ENCODE data around the gene CLPX.
A peak's percentile ranks its signal among the peaks of the same experiment; 100 is the strongest.

The CLPX gene

GRCh38 chr15:65133548-65134200 is 51.5 kb downstream of the CLPX start, which contains the start of gene PDCD7:
Gene PDCD7, minus strand, starts transcription at chr15:65133808. Its CDS starts 27 bp downstream, at chr15:65133781.
- Histone ChIP-seq H3K9me3 (ENCODE audit: insufficient read depth, low read depth, low read length) (no peaks in the 10 kb centered on the region), H3K9ac (ENCODE audit: low read depth, low read length, poor library complexity, severe bottlenecking) (peak within 1 kb of the TSS; percentile 92), H2AFZ (ENCODE audit: low read length) (peak within 1 kb of the TSS; percentile 94), H3K36me3 (ENCODE audit: insufficient read depth, low read length) (peaks cover 11% of the 10 kb centered on the region; the same call in 1 of the 2 replicates), H4K20me1 (ENCODE audit: insufficient read depth, low read length, poor library complexity, severe bottlenecking) (peaks cover 21% of the 10 kb centered on the region), H3K27me3 (ENCODE audit: insufficient read depth, low read length, poor library complexity, severe bottlenecking) (no peaks in the 10 kb centered on the region), H3F3A (ENCODE audit: low read depth) (no peaks in the 10 kb centered on the region), H3K79me2 (ENCODE audit: insufficient read depth, low read length) (peaks cover 48% of the 10 kb centered on the region), H3K9me2 (replicated peaks; ENCODE audit: low read depth, low read length) (no peaks in the 10 kb centered on the region), H3K4me1 (ENCODE audit: insufficient read depth, low read length, poor library complexity, severe bottlenecking) (peaks cover 18% of the 10 kb centered on the region), H3K4me3 (ENCODE audit: low read length, poor library complexity, severe bottlenecking) (peak within 1 kb of the TSS; percentile 83), H3K4me2 (ENCODE audit: low read depth, low read length, poor library complexity, severe bottlenecking) (peak within 1 kb of the TSS; percentile 98)
- TF ChIP-seq CTCF (conservative IDR thresholded peaks at IDR 0.05; ENCODE audit: low read length) (no peak), EZH2phosphoT487 (IDR thresholded peaks at IDR 0.05; ENCODE audit: borderline replicate concordance) (no peak)

GRCh38 chr15:65132878-65133547 is 52.1 kb downstream of the CLPX start:
- Histone ChIP-seq H3K9me2 (replicated peaks; ENCODE audit: low read depth, low read length) (no peaks in the 10 kb centered on the region), H2AFZ (ENCODE audit: low read length) (no peak overlapping the region), H3K4me1 (ENCODE audit: insufficient read depth, low read length, poor library complexity, severe bottlenecking) (peaks cover 18% of the 10 kb centered on the region), H3F3A (ENCODE audit: low read depth) (no peaks in the 10 kb centered on the region), H3K27me3 (ENCODE audit: insufficient read depth, low read length, poor library complexity, severe bottlenecking) (no peaks in the 10 kb centered on the region), H3K4me2 (ENCODE audit: low read depth, low read length, poor library complexity, severe bottlenecking) (peak overlapping the region; percentile 98), H3K9ac (ENCODE audit: low read depth, low read length, poor library complexity, severe bottlenecking) (peak overlapping the region; percentile 92), H3K36me3 (ENCODE audit: insufficient read depth, low read length) (peaks cover 17% of the 10 kb centered on the region; the same call in 1 of the 2 replicates), H4K20me1 (ENCODE audit: insufficient read depth, low read length, poor library complexity, severe bottlenecking) (peaks cover 21% of the 10 kb centered on the region), H3K9me3 (ENCODE audit: insufficient read depth, low read depth, low read length) (no peaks in the 10 kb centered on the region), H3K79me2 (ENCODE audit: insufficient read depth, low read length) (peaks cover 54% of the 10 kb centered on the region), H3K4me3 (ENCODE audit: low read length, poor library complexity, severe bottlenecking) (peak overlapping the region; percentile 83)
- no peak for TF ChIP-seq EZH2phosphoT487 (IDR thresholded peaks at IDR 0.05; ENCODE audit: borderline replicate concordance)
- no peak for TF ChIP-seq CTCF (conservative IDR thresholded peaks at IDR 0.05; ENCODE audit: low read length)

GRCh38 chr15:65130941-65131340 is 54.2 kb downstream of the CLPX start:
- Histone ChIP-seq H3K79me2 (ENCODE audit: insufficient read depth, low read length) (peaks cover 73% of the 10 kb centered on the region), H3K9me3 (ENCODE audit: insufficient read depth, low read depth, low read length) (no peaks in the 10 kb centered on the region), H3K4me3 (ENCODE audit: low read length, poor library complexity, severe bottlenecking) (peak overlapping the region; percentile 40), H3K4me2 (ENCODE audit: low read depth, low read length, poor library complexity, severe bottlenecking) (peak overlapping the region; percentile 98), H2AFZ (ENCODE audit: low read length) (no peak overlapping the region), H3K4me1 (ENCODE audit: insufficient read depth, low read length, poor library complexity, severe bottlenecking) (peaks cover 18% of the 10 kb centered on the region), H4K20me1 (ENCODE audit: insufficient read depth, low read length, poor library complexity, severe bottlenecking) (peaks cover 21% of the 10 kb centered on the region), H3K9me2 (replicated peaks; ENCODE audit: low read depth, low read length) (no peaks in the 10 kb centered on the region), H3F3A (ENCODE audit: low read depth) (no peaks in the 10 kb centered on the region), H3K9ac (ENCODE audit: low read depth, low read length, poor library complexity, severe bottlenecking) (no peak overlapping the region), H3K36me3 (ENCODE audit: insufficient read depth, low read length) (peaks cover 31% of the 10 kb centered on the region; the same call in 1 of the 2 replicates), H3K27me3 (ENCODE audit: insufficient read depth, low read length, poor library complexity, severe bottlenecking) (no peaks in the 10 kb centered on the region)
- TF ChIP-seq EZH2phosphoT487 (IDR thresholded peaks at IDR 0.05; ENCODE audit: borderline replicate concordance) (no peak), CTCF (conservative IDR thresholded peaks at IDR 0.05; ENCODE audit: low read length) (no peak)
